ENCODE data around the gene USP47.
"Not testable (repeated sequence)": the region's sequence is repeated elsewhere in the genome, so short reads cannot be mapped to it uniquely, and the experiment has no call there.

Gene USP47

GRCh38 chr11:11826260-11826659 lies 15.5 kb upstream of the USP47 start:
- DNase-seq, result no peak

- DNase-seq, result no peak
Observed at GRCh38 chr11:11827272-11827671, 14.5 kb upstream of the USP47 start.

- not testable (repeated sequence) for DNase-seq
Observed at GRCh38 chr11:11831406-11831805, 10.4 kb upstream of the USP47 start.

- DNase-seq, result no peak
Observed at GRCh38 chr11:11836676-11837231, 5.0 kb upstream of the USP47 start.

- no peak for DNase-seq
Observed at GRCh38 chr11:11839718-11840117, 2.1 kb upstream of the USP47 start.

GRCh38 chr11:11841116-11841722 lies 553 bp upstream of the USP47 start:
- DNase-seq, result peak; percentile 64

- DNase-seq, result peak; percentile 37
Observed at GRCh38 chr11:11842421-11843008, 743 bp downstream of the USP47 start.

GRCh38 chr11:11843211-11843621 lies 1.4 kb downstream of the USP47 start:
- no peak for DNase-seq

- DNase-seq, result no peak
Observed at GRCh38 chr11:11843642-11844041, 1.9 kb downstream of the USP47 start.

GRCh38 chr11:11844272-11844671 lies 2.5 kb downstream of the USP47 start:
- no peak for DNase-seq

- no peak for DNase-seq
Observed at GRCh38 chr11:11845071-11845470, 3.3 kb downstream of the USP47 start.

- no peak for DNase-seq
Observed at GRCh38 chr11:11845551-11845950, 3.8 kb downstream of the USP47 start.

GRCh38 chr11:11847082-11847481 lies 5.3 kb downstream of the USP47 start:
- DNase-seq, result no peak

GRCh38 chr11:11848891-11849746 lies 7.3 kb downstream of the USP47 start:
- DNase-seq, result peak; percentile 47

- no peak for DNase-seq
Observed at GRCh38 chr11:11850668-11851067, 8.9 kb downstream of the USP47 start.

GRCh38 chr11:11856638-11857037 lies 14.9 kb downstream of the USP47 start:
- DNase-seq, result no peak

GRCh38 chr11:11857769-11858168 lies 16.0 kb downstream of the USP47 start:
- DNase-seq, result no peak

- no peak for DNase-seq
Observed at GRCh38 chr11:11858676-11859075, 16.9 kb downstream of the USP47 start.

GRCh38 chr11:11860103-11860979 lies 18.6 kb downstream of the USP47 start:
- no peak for DNase-seq

- DNase-seq, result no peak
Observed at GRCh38 chr11:11862999-11863398, 21.2 kb downstream of the USP47 start.

GRCh38 chr11:11864332-11864731 lies 22.6 kb downstream of the USP47 start:
- no peak for DNase-seq

GRCh38 chr11:11864803-11865202 lies 23.0 kb downstream of the USP47 start:
- no peak for DNase-seq

GRCh38 chr11:11865449-11865848 lies 23.7 kb downstream of the USP47 start:
- DNase-seq, result no peak
